Activated T-cell treated with anti-CD3 and anti-CD28 coated beads, Interleukin-2, amount 50 U/mL, for 24 hours (primary cell): ENCODE results near the gene TSPAN15.
A peak's percentile ranks its signal among the peaks of the same experiment; 100 is the strongest.

Experiments used
- DNase-seq: peaks from one replicate; pipeline ENCODE4 v3.0.0-alpha.2; 2020
- H3K27ac Mint-ChIP-seq: 2 replicates; pipeline ENCODE4 v1.8.0; 2020; ENCODE audit warnings: mild to moderate bottlenecking, mixed read lengths
- H3K27me3 Mint-ChIP-seq: 2 replicates; pipeline ENCODE4 v1.8.0; 2020; ENCODE audit warnings: mixed read lengths
- H3K36me3 Mint-ChIP-seq: 2 replicates; pipeline ENCODE4 v1.8.0; 2020; ENCODE audit warnings: low read depth, mixed read lengths
- H3K4me1 Mint-ChIP-seq: 2 replicates; pipeline ENCODE4 v1.8.0; 2020; ENCODE audit warnings: low read depth, mixed read lengths
- H3K4me3 Mint-ChIP-seq: 2 replicates; pipeline ENCODE4 v1.8.0; 2020; ENCODE audit warnings: mild to moderate bottlenecking, moderate library complexity, mixed read lengths
- H3K9me3 Mint-ChIP-seq: 2 replicates; pipeline ENCODE4 v1.8.0; 2020; ENCODE audit warnings: mixed read lengths

TSPAN15 gene

DNA sequence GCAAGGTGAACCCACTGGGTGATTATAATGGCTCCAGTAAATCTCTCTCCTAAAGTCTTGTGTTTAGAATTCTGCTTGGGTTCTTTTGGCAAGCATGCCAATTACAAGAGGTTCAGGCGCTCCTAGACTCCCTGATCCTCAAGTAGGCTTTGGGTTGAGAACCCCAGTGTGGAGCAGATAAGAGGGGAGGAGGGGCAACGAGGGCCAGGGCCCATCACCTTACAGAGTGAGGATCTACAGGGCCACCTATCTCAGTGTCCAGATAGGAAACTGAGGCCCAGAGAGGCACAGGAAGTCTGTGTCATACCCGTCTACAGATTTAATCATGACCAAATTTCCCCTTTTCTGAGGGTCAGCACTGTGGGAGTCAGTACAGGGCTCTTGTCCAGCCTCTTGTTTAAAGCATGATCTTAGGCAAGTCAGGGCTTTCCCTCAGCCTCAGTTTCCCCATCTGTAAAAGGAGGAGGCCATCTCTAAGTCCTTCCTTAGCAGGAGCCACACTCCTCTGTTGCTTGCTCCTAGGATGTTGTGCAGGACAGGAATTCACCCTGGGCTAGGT lies 39.0 kb upstream of the TSPAN15 start:
- Mint-ChIP-seq H3K36me3 (no peaks in the 10 kb centered on the region), H3K9me3 (no peaks in the 10 kb centered on the region), H3K27me3 (no peaks in the 10 kb centered on the region), H3K27ac (no peak overlapping the region), H3K4me3 (no peak overlapping the region), H3K4me1 (peaks cover 18% of the 10 kb centered on the region)
- no peak for DNase-seq

DNA sequence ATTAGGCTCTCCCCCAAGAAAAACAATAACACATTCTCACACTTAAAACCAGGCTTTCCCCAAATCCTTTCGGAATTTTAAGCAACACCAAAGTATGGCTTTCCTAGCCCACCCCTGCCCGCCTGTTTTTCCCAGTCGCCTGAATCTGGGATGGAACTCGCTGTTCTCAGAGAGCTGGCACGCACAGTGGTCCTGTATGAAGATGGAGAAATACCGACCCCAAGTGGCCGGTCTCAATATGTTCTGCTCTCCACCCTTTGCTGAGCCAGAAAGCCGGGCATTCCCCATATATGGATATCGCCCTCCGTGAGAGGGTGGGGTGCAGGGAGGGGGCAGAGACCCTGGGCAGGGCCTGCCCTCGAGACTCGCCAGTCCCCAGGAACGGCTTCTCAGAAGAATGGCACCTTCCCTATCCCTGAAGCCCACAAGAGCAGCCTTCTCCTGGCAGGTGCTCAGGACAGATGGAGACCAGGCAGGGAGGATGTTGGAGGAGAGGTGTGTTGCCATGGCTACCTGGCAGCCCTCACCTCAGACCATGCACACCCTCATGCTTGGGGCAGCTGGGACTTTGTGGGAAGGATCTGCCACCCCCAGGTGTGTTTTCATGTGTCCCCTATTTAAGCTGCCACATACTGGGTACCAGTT lies 37.9 kb upstream of the TSPAN15 start:
- no peak overlapping the region for H3K27ac Mint-ChIP-seq
- peak; percentile 49 for DNase-seq

DNA sequence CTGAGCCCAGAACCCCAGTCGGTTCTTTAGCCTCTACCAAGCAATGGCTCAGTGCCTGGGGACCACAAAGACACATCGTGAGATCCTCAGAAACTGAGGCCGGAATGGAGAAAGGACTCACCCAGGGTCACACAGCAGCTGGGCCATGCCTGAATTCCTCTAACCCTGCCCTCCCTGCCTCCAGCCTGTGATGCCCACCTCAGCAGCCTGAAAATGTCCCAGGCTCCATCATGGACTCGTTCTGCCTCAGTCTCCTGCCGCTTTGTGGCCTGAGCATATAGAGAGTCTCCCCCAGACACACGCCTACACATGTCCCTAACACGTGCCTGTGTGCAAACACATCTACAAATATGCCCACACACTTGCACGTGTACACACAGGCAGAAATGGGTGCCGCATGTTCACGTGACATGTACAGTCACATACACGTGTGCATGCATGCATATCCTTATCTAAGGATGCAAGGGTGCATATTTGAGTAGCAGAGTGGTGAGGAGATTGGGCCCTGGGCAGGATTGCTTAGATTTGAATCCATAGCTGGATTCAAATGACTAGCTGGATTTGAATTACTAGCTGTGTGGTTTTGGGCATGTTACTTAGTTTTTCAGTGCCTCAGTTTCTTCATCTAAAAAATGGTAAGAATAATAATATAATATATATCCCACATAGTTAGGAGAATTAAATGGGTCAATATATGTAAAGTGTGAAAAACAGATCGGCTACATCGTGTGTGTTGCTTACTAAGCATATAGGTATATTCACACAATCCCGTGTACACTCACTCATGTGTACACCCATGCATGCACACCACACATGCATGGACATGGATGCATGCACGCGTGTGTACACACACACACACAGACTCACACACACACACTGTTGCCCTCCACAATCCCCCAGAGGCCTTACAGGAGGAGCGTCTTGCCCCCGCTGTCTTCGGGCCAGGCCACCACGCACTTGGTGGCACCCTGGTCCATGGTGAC lies 36.9 kb upstream of the TSPAN15 start:
- H3K4me1 Mint-ChIP-seq: peaks cover 4% of the 10 kb centered on the region
- H3K27ac Mint-ChIP-seq: no peak overlapping the region
- H3K4me3 Mint-ChIP-seq: no peak overlapping the region
- DNase-seq: no peak
- H3K9me3 Mint-ChIP-seq: no peaks in the 10 kb centered on the region
- no peaks in the 10 kb centered on the region for H3K36me3 Mint-ChIP-seq
- no peaks in the 10 kb centered on the region for H3K27me3 Mint-ChIP-seq

More for the DNA sequence above, 37.9 kb upstream of the TSPAN15 start:
- Mint-ChIP-seq H3K9me3 (no peaks in the 10 kb centered on the region), H3K27me3 (no peaks in the 10 kb centered on the region), H3K36me3 (no peaks in the 10 kb centered on the region), H3K4me1 (peaks cover 10% of the 10 kb centered on the region), H3K4me3 (no peak overlapping the region)

DNA sequence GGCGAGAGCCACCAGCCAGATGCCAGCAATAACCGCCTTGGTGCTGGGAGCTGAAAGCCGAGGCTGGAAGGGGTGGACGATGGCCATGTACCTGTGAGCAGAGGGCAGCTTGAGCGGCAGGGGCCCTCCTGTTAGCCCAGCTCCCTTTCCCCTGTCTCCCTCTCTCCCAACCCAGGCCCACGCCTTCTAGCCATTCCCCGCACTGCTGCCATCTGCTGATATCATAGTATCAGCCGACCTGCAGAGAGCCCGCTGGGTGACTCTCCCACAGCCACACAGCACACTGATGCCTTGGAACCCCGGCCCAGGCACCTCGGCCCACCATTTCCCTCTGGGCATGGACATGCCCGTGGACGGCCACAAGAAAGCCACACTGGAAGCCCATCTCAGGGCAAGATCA lies 36.2 kb upstream of the TSPAN15 start:
- DNase-seq: no peak
- H3K4me1 Mint-ChIP-seq: no peaks in the 10 kb centered on the region
- no peak overlapping the region for H3K4me3 Mint-ChIP-seq
- no peaks in the 10 kb centered on the region for H3K9me3 Mint-ChIP-seq
- H3K27me3 Mint-ChIP-seq: no peaks in the 10 kb centered on the region
- H3K36me3 Mint-ChIP-seq: no peaks in the 10 kb centered on the region
- no peak overlapping the region for H3K27ac Mint-ChIP-seq

DNA sequence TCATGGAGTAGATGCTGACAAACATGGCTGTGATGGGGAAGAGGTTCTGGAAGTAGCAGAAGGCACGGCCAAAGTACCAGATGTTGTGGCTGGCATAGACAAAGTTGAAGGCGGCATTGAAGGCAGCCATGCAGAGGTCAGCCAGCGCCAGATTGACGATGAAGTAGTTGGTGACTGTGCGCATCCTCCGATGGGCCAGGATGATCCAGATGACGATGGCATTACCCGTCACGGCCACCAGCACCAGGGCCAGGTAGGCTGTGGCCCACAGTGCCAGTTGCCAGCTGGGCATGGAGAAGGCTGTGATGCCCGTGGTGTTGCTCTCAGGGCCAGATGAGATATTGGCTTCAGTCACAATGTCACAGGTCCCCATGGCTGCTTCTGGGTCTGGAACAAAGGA lies 35.3 kb upstream of the TSPAN15 start:
- Mint-ChIP-seq H3K4me3 (no peak overlapping the region), H3K27ac (no peak overlapping the region), H3K36me3 (no peaks in the 10 kb centered on the region)

DNA sequence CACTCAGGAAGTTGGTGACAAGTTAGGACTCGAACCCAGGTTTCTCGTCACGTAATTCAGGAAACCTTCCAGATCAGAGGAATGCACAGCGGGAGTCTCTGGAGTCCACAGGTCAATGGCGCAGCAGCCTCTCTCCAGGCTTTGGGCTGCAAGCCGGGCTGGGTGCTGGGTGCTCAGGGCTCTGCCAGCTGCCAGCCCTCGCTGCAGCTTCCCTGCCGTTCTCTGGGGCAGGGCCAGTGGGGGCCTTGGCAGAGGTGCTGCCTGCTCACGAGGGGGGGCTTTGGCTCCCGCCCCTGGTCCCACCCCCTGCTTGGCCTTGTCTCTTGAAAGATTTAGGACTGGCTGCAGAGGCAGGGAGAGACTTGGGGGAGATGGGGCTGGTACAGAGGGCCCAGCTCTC lies 34.6 kb upstream of the TSPAN15 start, which contains the start of gene TACR2:
TSS of gene TACR2 (minus strand) at position 224 of the 400 bp plus-strand sequence. CDS start 595 bp downstream, outside the sequence.
- no peaks in the 10 kb centered on the region for H3K27me3 Mint-ChIP-seq
- no peak for DNase-seq
- H3K4me1 Mint-ChIP-seq: no peaks in the 10 kb centered on the region
- no peak within 1 kb of the TSS for H3K27ac Mint-ChIP-seq
- no peak within 1 kb of the TSS for H3K4me3 Mint-ChIP-seq
- H3K9me3 Mint-ChIP-seq: no peaks in the 10 kb centered on the region
- H3K36me3 Mint-ChIP-seq: no peaks in the 10 kb centered on the region

More for the DNA sequence above, 35.3 kb upstream of the TSPAN15 start:
- Mint-ChIP-seq H3K4me1 (no peaks in the 10 kb centered on the region), H3K9me3 (no peaks in the 10 kb centered on the region), H3K27me3 (no peaks in the 10 kb centered on the region)
- no peak for DNase-seq

DNA sequence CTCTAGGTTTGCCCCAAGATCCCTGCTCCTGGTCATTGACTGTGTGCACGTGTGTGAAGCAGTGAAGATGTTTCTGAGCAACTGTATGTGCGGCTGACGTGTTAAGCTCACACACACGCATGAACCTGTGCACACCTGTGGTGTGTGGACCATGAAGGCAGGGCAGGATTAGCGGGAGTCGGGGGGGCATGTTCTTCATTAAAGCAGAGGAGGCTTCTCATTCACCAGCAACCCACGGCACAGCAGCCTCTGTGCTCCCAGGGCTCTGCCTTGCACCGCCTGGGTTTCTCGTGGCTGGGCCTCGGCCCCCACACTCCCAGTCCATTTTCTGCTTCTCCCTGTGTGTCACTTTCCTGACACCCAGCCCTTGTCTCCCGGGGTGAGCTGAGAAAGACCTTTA lies 33.7 kb upstream of the TSPAN15 start:
- no peaks in the 10 kb centered on the region for H3K36me3 Mint-ChIP-seq
- no peak for DNase-seq
- no peaks in the 10 kb centered on the region for H3K9me3 Mint-ChIP-seq
- H3K4me3 Mint-ChIP-seq: no peak overlapping the region
- peaks cover 5% of the 10 kb centered on the region for H3K4me1 Mint-ChIP-seq
- H3K27me3 Mint-ChIP-seq: no peaks in the 10 kb centered on the region
- H3K27ac Mint-ChIP-seq: no peak overlapping the region

DNA sequence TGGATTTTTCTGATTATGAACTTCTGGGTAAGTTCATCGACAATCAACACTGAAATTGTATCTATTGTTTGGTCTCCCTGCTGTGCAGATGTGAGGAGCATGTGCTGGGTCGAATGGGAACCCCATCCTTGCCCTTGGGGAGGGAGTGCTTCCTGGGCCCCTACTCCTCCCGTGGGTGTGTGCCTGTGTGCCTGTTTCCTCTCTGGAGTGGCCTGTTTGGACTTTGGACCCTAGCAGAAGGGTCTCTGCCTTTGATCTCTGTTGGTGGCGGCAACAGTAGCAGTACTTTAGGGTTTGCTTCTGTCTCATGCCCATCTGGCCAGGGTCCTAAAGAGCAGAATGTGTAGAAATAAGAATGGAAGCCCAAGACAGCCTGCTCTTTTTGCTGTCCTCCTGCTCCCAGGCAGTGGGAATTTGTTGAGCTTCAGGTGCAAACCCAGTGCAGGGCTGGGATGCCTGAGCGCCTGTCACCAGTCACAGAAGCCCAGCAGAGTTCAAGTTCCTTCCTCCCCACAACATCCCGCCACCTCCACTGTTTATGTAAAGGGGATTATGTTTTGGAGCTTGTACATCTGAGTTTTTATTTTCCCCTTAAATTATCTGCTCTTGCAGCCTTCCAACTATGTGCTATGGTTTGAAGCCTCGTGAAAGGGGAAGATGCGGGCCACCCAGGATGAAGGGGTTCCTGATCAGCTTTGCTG lies 33.1 kb upstream of the TSPAN15 start:
- DNase-seq: no peak
- Mint-ChIP-seq H3K4me3 (no peak overlapping the region), H3K4me1 (peaks cover 7% of the 10 kb centered on the region), H3K9me3 (no peaks in the 10 kb centered on the region), H3K27ac (no peak overlapping the region), H3K36me3 (no peaks in the 10 kb centered on the region), H3K27me3 (no peaks in the 10 kb centered on the region)

DNA sequence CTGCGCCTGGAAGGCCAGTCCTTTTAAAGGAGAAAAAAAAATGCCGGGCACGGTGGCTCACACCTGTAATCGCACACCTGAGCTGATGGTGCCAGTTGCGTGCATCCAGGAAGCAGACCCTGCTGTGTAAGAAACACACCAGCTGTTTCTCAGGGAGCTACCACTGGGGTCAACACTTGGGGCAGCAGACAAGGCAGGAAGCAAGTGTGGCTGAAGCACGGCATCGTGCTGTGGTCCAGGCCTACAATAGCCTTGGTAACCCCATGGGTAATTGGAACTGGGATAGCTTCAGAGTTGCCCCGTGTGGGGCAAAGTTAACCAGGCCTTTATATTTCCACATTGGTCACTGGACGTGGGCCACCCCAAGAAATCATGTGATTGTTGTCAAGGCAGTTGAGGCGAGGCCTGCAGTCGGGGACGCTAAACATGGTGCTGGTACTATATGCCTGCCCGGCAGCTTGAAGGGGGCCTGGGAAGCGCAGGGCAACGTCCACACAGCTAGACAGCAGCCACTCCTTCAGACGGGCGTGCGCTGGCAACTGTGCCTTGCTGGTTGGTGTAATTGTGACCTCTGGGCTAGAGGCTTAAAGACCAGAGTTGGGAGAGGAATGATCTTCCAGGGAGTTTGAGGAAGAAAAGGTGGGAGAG lies 32.0 kb upstream of the TSPAN15 start:
- peaks cover 15% of the 10 kb centered on the region for H3K4me1 Mint-ChIP-seq
- no peak for DNase-seq
- H3K27me3 Mint-ChIP-seq: no peaks in the 10 kb centered on the region
- no peaks in the 10 kb centered on the region for H3K9me3 Mint-ChIP-seq
- H3K4me3 Mint-ChIP-seq: no peak overlapping the region
- no peaks in the 10 kb centered on the region for H3K36me3 Mint-ChIP-seq
- no peak overlapping the region for H3K27ac Mint-ChIP-seq

DNA sequence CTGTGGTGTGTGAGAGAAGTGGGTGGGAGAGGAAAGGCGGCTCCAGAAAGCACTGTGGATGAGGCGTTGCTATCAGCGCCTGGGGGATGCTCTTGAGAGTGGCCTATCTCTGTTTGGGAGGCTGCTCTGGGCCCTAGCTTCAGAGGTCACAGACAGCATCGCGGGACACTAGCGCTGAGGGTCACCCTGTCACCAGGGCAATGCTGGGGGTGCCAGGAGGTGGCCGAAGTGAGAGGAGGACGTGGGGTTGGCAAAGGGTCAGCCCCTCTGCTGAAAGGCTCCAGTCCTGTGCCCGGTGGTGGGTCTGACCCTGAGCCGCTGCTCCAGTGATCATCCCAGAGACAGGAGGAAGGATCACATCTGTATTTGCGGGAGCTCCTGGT lies 31.5 kb upstream of the TSPAN15 start:
- Mint-ChIP-seq H3K9me3 (no peaks in the 10 kb centered on the region), H3K4me3 (no peak overlapping the region), H3K36me3 (no peaks in the 10 kb centered on the region), H3K27me3 (no peaks in the 10 kb centered on the region), H3K27ac (no peak overlapping the region), H3K4me1 (peaks cover 17% of the 10 kb centered on the region)
- no peak for DNase-seq

DNA sequence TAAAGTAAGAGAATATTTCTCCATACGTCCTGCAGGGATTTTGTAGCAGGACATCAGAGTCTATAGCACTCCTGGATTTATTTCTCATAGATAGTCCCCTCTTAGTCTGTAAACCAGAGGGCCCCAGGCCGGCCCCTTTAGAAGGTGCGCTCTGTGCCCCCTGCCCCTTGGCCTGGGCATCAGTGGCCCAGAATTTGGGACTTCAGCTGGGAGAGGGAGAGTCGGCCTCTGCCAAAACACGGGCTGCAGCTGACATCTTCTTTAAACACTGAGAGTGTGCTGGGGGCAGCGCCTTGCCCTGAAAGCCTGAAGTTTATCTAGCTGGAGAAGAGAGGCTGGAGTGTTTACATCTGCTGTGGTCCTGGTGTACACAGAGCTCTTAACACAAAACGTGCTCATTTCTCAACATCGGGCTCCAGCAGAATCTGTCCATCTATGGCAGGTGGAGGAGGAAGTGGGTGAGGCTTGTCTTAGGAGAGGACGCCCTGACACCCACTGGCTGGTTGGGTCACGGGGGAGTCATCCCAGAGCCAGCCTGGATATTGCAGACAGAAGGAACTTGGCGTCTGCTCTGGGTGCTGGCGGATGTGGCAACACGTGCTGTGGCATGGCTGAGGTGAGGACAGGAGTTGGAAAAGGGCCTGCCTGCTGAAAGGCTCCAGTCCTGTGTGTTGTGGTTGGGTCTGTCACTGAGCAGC lies 29.5 kb upstream of the TSPAN15 start:
- H3K4me1 Mint-ChIP-seq: peaks cover 37% of the 10 kb centered on the region
- no peak overlapping the region for H3K4me3 Mint-ChIP-seq
- no peaks in the 10 kb centered on the region for H3K9me3 Mint-ChIP-seq
- no peaks in the 10 kb centered on the region for H3K36me3 Mint-ChIP-seq
- H3K27me3 Mint-ChIP-seq: no peaks in the 10 kb centered on the region
- H3K27ac Mint-ChIP-seq: no peak overlapping the region
- no peak for DNase-seq

DNA sequence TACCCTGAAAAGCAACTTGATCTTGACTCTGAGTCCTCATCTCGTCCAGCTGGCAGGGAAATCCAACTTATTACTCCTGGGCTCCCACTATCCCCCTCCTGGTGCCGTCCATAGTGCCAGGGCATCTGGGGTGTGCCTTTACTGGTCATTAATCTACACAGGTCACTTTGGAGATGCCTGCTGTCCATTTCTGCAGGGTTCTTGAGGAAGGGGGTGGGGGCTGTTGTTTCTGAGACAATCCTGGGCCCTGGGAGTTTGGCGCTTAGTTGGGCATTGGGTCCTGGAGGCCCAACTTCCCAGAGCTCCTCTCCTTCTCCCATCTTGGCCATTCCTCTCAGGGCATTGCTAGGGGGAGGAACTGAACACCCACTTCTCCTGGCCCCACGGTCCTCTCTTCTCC lies 28.6 kb upstream of the TSPAN15 start:
- Mint-ChIP-seq H3K9me3 (no peaks in the 10 kb centered on the region), H3K4me3 (no peak overlapping the region), H3K4me1 (peaks cover 43% of the 10 kb centered on the region), H3K27ac (no peak overlapping the region), H3K36me3 (no peaks in the 10 kb centered on the region), H3K27me3 (no peaks in the 10 kb centered on the region)
- no peak for DNase-seq

DNA sequence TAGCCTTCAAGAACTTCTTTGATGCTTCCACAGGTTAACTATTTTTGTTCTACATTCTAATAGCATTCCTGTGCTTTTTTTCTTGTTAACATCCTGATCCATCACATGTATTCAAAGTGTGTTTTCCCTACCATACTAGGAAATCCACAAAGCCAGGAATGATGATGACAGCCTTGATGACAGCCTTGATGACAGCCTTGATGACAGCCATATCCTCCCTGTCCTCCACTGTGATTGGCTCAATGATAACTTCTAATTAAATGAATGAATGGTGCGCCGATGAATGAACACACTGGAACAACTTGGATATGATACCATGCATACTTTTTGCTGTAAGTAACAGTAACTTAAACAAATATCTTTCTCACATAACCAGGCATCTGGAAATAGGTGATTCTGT lies 26.2 kb upstream of the TSPAN15 start:
- Mint-ChIP-seq H3K4me3 (no peak overlapping the region), H3K4me1 (peaks cover 48% of the 10 kb centered on the region), H3K27me3 (no peaks in the 10 kb centered on the region), H3K9me3 (no peaks in the 10 kb centered on the region), H3K27ac (no peak overlapping the region), H3K36me3 (no peaks in the 10 kb centered on the region)
- DNase-seq: no peak
